Sciatic nerve (tissue), 2 donors: ENCODE data around the gene LSM14A. TPM values are rescaled to one million over a fixed set of nuclear protein-coding genes. Genes with fewer than 3 reads are reported as not detected.
"Not testable (repeated sequence)": the region's sequence is repeated elsewhere in the genome, so short reads cannot be mapped to it uniquely, and the experiment has no call there.

ENCODE experiments used
- ATAC-seq: fragments of 200-7000 bp; cut with Tn5 transposase; one replicate; pipeline ENCODE4 v1.9.1; 2020; ENCODE audit warnings: mild to moderate bottlenecking, moderate library complexity
- DNase-seq: peaks from one replicate; pipeline ENCODE4 v3.0.0-alpha.2; 2020; ENCODE audit warnings: low spot score
- intact Hi-C: fragments of 100-400 bp; cut with DNase I; formaldehyde crosslinking; loops from one replicate; pipeline ENCODE4 v1.14.2; 2022
- total RNA-seq: library from RNA; stranded (reverse); fragmentation: NEBNext Ultra II Directional; extraction: Animal tissue kit (Norgen Biotek cat#: 25700); gene quantifications from one replicate; pipeline ENCODE4 v1.2.1, GENCODE V29; 2021
- donor health status: DM: no; HTN: no; CAD: no.
- donor health status: DM: no; HTN: no; CAD: no.

Gene LSM14A
- total RNA-seq, 1 donor from 2014 or later = 109 TPM

- DNase-seq (no peak), ATAC-seq (no peak)
- intact Hi-C loops = no loop called here
Measured at GRCh38 chr19:34151439-34151838, 20.9 kb upstream of the LSM14A start.

DNA sequence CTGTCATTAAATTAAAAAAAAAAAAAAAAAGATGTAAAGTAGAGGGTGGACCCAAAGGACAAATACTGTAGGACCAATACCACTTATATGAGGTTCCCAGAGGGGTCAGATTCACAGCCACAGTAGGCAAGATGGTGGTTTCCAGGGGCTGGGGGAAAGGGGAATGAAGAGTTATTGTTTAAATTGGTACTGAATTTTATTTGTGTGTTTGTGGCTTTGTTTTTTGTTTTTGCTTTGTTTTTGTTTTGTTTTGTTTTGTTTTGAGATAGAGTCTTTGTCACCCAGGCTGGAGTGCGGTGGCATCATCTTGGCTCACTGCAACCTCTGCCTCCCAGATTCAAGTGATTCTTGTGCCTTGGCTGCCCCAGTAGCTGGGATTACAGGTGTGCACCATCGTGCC is 17.9 kb upstream of the LSM14A start:
- DNase-seq = no peak
- intact Hi-C loops = no loop called here
- ATAC-seq = no peak

- intact Hi-C loops = no loop called here
- no peak for ATAC-seq
- no peak for DNase-seq
Measured at GRCh38 chr19:34155686-34156085, 16.6 kb upstream of the LSM14A start.

GRCh38 chr19:34158966-34159365 is 13.3 kb upstream of the LSM14A start:
- intact Hi-C loops, ATAC-seq, DNase-seq: not testable (repeated sequence)

DNA sequence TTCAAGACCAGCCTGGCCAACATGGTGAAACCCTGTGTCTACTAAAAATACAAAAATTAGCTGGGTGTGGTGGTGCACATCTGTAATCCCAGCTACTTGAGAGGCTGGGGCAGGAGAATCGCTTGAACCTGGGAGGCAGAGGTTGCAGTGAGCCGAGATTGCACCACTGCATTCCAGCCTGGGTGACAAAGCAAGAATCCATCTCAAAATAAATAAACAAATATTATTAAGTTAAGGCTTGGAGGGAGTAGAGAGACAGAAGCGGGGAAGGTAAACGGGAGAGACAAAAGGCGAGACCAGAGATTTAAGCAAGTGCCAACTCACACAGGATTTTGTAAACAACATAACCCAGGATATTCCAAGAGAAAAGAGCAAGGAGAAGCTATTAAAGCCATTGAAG is 12.8 kb upstream of the LSM14A start:
- ATAC-seq, intact Hi-C loops, DNase-seq: not testable (repeated sequence)

DNA sequence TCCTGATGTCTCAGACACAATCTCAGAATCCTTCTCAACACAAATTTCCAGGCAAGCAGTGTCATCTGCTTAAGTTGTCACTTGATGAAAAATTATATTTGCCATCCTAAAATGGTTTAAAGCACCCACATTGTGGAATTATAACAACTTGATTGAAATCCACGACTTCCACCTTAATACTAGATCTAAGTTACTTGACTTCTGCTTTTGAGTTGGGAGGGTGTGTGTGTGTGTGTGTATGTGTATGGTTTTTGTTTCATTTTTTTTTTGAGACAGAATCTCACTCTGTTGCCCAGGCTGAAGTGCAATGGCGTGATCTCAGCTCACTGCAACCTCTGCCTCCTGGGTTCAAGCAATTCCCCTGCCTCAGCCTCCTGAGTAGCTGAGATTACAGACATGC is 10.4 kb upstream of the LSM14A start:
- ATAC-seq, DNase-seq, intact Hi-C loops: not testable (repeated sequence)

- ATAC-seq = no peak
Measured at GRCh38 chr19:34165295-34165738, 7.0 kb upstream of the LSM14A start.

DNA sequence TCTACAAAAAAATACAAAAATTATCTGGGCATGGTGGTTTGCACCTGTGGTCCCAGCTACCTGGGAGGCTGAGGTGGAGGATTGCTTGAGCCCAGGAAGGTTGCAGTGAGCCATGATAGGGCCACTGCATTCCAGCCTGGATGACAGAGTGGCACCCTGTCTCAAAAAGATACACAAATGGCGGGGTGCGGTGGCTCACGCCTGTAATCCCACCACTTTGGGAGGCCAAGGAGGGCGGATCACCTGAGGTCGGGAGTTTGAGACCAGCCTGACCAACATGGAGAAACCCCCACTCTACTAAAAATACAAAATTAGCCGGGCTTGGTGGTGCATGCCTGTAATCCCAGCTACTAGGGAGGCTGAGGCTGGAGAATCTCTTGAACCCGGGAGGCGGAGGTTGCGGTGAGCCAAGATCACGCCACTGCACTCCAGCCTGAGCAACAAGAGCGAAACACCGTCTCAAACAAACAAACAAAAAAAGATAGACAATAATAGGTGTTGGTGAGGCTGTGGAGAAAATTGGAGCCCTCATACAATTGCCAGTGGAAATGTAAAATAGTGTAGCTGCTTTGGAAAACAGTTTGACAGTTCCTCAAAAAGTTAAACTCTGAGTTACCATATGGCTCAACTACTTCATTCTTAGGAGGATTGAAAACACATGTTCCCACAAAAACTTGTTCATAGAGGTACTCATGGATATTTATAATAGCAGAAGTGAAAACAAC is 2.7 kb upstream of the LSM14A start:
- DNase-seq, intact Hi-C loops, ATAC-seq: not testable (repeated sequence)

More at GRCh38 chr19:34165295-34165738, 7.0 kb upstream of the LSM14A start:
- DNase-seq = no peak
- intact Hi-C loops = no loop called here

DNA sequence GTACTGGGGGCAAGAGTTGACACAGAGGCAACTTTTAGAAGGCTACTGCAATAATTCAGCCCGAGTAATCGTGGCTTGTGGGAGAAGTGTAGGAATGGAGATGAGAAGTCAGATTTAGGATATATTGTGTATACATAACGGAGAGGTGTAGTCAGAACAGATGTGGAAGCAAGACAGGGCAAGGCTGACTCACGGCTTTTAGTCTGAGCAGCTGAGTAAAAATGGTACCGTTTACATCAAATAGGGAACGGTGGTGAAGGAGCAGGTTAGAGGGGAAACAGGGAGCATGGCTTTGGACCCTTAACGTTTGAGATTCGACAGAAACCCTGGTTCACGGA is 796 bp upstream of the LSM14A start:
- DNase-seq (no peak), ATAC-seq (peak; percentile 4)
- intact Hi-C loops = no loop called here

- intact Hi-C loops = no loop called here
- DNase-seq (no peak), ATAC-seq (peak; percentile 55)
Measured at GRCh38 chr19:34172661-34173192, 423 bp downstream of the LSM14A start.

- DNase-seq = peak; percentile 63
- intact Hi-C loops = no loop called here
- ATAC-seq = peak; percentile 33
Measured at GRCh38 chr19:34173193-34173956, 1.1 kb downstream of the LSM14A start.

GRCh38 chr19:34175173-34175572 is 2.9 kb downstream of the LSM14A start:
- ATAC-seq, DNase-seq, intact Hi-C loops: not testable (repeated sequence)

- DNase-seq (no peak), ATAC-seq (no peak)
- intact Hi-C loops = no loop called here
Measured at GRCh38 chr19:34176581-34176980, 4.3 kb downstream of the LSM14A start.

- intact Hi-C loops = no loop called here
- ATAC-seq (no peak), DNase-seq (no peak)
Measured at GRCh38 chr19:34178274-34178610, 5.9 kb downstream of the LSM14A start.

DNA sequence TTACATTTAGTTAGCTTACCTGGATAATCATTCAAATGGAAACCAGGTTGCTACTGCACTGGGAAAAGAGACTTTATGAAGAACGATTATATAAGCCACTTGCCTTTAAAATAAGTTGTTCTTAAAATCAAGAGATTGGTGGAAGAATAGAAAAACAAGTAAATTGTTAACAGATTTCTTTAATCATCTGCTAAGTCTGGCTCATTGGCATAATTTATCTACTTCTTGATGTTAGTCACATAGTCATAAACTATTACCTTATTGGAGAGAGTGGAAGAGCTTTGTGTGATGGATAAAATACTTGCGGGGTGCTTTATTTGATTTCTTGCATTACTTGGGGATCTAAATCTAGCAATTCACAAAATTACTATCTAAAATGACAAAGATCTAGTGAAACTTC is 6.8 kb downstream of the LSM14A start:
- ATAC-seq = no peak
- DNase-seq = no peak
- intact Hi-C loops = no loop called here

DNA sequence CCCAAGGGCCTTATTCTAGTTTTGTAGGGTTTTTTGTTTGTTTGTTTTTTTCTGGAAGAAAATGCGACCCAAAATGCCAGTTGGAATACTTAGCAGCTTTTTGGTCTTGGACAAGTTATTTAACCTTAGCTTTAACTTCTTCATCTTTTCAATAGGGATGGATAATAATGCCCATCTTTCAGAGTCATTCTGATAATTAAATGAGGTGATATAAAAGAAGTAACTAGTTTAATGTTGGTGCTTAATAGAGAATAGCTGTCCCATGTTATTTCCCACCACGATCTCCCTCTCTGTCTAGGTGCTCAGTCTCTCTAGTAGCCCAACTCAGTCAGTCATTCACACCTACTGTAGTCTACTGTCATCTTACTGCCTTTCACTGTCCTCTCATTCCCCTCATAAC is 8.0 kb downstream of the LSM14A start:
- no peak for DNase-seq
- intact Hi-C loops = loop anchor here (5.0 kb wide), 1 partner anchor 348 kb away; no protein-coding TSS in a partner anchor
- no peak for ATAC-seq

GRCh38 chr19:34180709-34181108 is 8.4 kb downstream of the LSM14A start:
- intact Hi-C loops = loop anchor here (5.0 kb wide), 1 partner anchor 348 kb away; no protein-coding TSS in a partner anchor
- no peak for DNase-seq
- ATAC-seq = no peak

GRCh38 chr19:34181111-34181864 is 9.0 kb downstream of the LSM14A start:
- intact Hi-C loops = loop anchor here (5.0 kb wide), 1 partner anchor 349 kb away; no protein-coding TSS in a partner anchor
- DNase-seq (no peak), ATAC-seq (no peak)

DNA sequence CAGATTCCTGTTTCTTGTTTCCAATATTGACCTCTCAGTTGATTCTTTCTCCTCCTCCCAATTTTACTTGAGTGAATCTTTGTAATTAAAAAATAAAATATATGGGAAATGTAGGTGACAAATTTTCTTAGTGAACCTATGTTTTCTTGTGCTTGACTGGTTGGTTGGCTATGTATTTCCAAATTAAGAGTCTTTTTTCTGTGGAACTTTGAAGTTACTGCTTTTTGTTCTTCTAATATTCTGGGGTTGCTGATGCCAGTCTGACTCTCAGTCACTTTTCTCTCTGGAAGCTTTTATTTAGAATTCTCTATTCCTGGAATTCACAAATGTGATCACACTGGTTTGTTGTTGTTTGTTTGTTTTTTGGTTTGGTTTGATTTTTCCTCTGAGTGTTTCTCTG is 9.8 kb downstream of the LSM14A start:
- ATAC-seq = no peak
- DNase-seq = no peak

More for the DNA sequence above, 9.8 kb downstream of the LSM14A start:
- intact Hi-C loops = loop anchor here (5.0 kb wide), 1 partner anchor 350 kb away; no protein-coding TSS in a partner anchor
